GM23338 (cell line): ENCODE results near the gene ALS2. TPM values are rescaled to one million over a fixed set of nuclear protein-coding genes. Genes with fewer than 3 reads are reported as not detected.

Source experiments
- ATAC-seq: fragments of 200-7000 bp; cut with Tn5 transposase; 3 replicates; pipeline ENCODE4 v1.9.1; 2020
- DNase-seq: peaks from one replicate; pipeline ENCODE4 v3.0.0-alpha.2; 2015; ENCODE audit warnings: low spot score
- H2AFZ ChIP-seq: fragments of 200-600 bp; sonication (generic); 2 replicates; pipeline ENCODE4 v1.8.0; 2016; ENCODE audit warnings: antibody characterized with exemption, mild to moderate bottlenecking, moderate library complexity
- H3F3A ChIP-seq: fragments of 200-600 bp; sonication (generic); replicated peaks from 2 replicates; pipeline ENCODE4 v1.8.0; 2017; ENCODE audit warnings: antibody characterized with exemption, mixed run types, low read depth
- H3K27ac ChIP-seq: fragments of 200-600 bp; sonication (generic); 2 replicates; pipeline ENCODE4 v1.6.1; 2016; ENCODE audit warnings: low read depth
- H3K27me3 ChIP-seq: fragments of 200-600 bp; sonication (generic); 2 replicates; pipeline ENCODE4 v1.8.0; 2016; ENCODE audit warnings: mild to moderate bottlenecking, mixed run types, moderate library complexity; ENCODE audit not compliant: insufficient read depth
- H3K36me3 ChIP-seq: fragments of 200-600 bp; sonication (generic); 2 replicates; pipeline ENCODE4 v1.8.0; 2016; ENCODE audit warnings: mild to moderate bottlenecking; ENCODE audit not compliant: insufficient read depth
- H3K4me1 ChIP-seq: fragments of 200-600 bp; sonication (generic); 2 replicates; pipeline ENCODE4 v1.8.0; 2016; ENCODE audit warnings: mild to moderate bottlenecking, moderate library complexity; ENCODE audit not compliant: insufficient read depth
- H3K4me2 ChIP-seq: fragments of 200-600 bp; sonication (generic); 2 replicates; pipeline ENCODE4 v1.7.1; 2017; ENCODE audit warnings: mixed run types
- H3K4me3 ChIP-seq: fragments of 200-600 bp; sonication (generic); 2 replicates; pipeline ENCODE4 v1.6.1; 2016; ENCODE audit warnings: mixed run types
- H3K79me2 ChIP-seq: fragments of 200-600 bp; sonication (generic); replicated peaks from 2 replicates; pipeline ENCODE4 v1.8.0; 2017; ENCODE audit warnings: mild to moderate bottlenecking; ENCODE audit not compliant: insufficient read depth
- H3K9me2 ChIP-seq: fragments of 200-600 bp; sonication (generic); 2 replicates; pipeline ENCODE4 v1.8.0; 2017; ENCODE audit not compliant: insufficient read depth
- H4K20me1 ChIP-seq: fragments of 200-600 bp; sonication (generic); replicated peaks from 2 replicates; pipeline ENCODE4 v1.8.0; 2017; ENCODE audit warnings: mild to moderate bottlenecking; ENCODE audit not compliant: insufficient read depth
- H3K27ac Mint-ChIP-seq: 2 replicates; pipeline ENCODE4 v1.8.0; 2020; ENCODE audit warnings: inconsistent platforms, mild to moderate bottlenecking, moderate library complexity, mixed read lengths
- H3K27me3 Mint-ChIP-seq: 3 replicates; pipeline ENCODE4 v1.8.0; 2022; ENCODE audit warnings: low read depth, mild to moderate bottlenecking, moderate library complexity, mixed read lengths, inconsistent platforms; ENCODE audit not compliant: insufficient read depth, poor library complexity
- H3K36me3 Mint-ChIP-seq: 3 replicates; pipeline ENCODE4 v1.8.0; 2021; ENCODE audit warnings: low read depth, mild to moderate bottlenecking, inconsistent platforms, moderate library complexity, mixed read lengths
- H3K4me1 Mint-ChIP-seq: 3 replicates; pipeline ENCODE4 v1.8.0; 2020; ENCODE audit warnings: mild to moderate bottlenecking, inconsistent platforms, mixed read lengths
- H3K4me3 Mint-ChIP-seq: 3 replicates; pipeline ENCODE4 v1.8.0; 2021; ENCODE audit warnings: moderate library complexity, mild to moderate bottlenecking, inconsistent platforms, mixed read lengths
- H3K9me3 Mint-ChIP-seq: 3 replicates; pipeline ENCODE4 v1.8.0; 2020; ENCODE audit warnings: moderate library complexity, mild to moderate bottlenecking, inconsistent platforms, mixed read lengths
- CREB1 ChIP-seq: fragments of 250-450 bp; sonication (Bioruptor Pico); IDR thresholded peaks from 2 replicates; pipeline ENCODE4 v1.5.0; 2020; ENCODE audit warnings: low read depth, mild to moderate bottlenecking, moderate library complexity
- EZH2 ChIP-seq: fragments of 200-600 bp; sonication (generic); IDR thresholded peaks from one replicate; pipeline ENCODE4 v1.8.0; 2017; ENCODE audit warnings: antibody characterized with exemption, mild to moderate bottlenecking, low read depth; ENCODE audit not compliant: unreplicated experiment
- JUNB ChIP-seq: IDR thresholded peaks from one replicate; pipeline ENCODE4 v1.6.1; 2016; ENCODE audit warnings: antibody characterized with exemption; ENCODE audit not compliant: unreplicated experiment
- NANOG ChIP-seq: IDR thresholded peaks from 2 replicates; pipeline ENCODE4 v1.6.1; 2016; ENCODE audit warnings: antibody characterized with exemption, borderline replicate concordance
- POLR2AphosphoS5 ChIP-seq: IDR thresholded peaks from 2 replicates; pipeline ENCODE4 v1.6.1; 2016; ENCODE audit warnings: antibody characterized with exemption, low read depth
- STAT1 ChIP-seq: IDR thresholded peaks from one replicate; pipeline ENCODE4 v1.6.1; 2016; ENCODE audit warnings: antibody characterized with exemption; ENCODE audit not compliant: unreplicated experiment
- ZNF331 ChIP-seq: fragments of 250-450 bp; sonication (Bioruptor Pico); IDR thresholded peaks from 2 replicates; pipeline ENCODE4 v1.5.0; 2020; ENCODE audit warnings: low read depth, mild to moderate bottlenecking, moderate library complexity
- polyA plus RNA-seq: library from polyadenylated mRNA; unstranded; fragments of >200 nt; fragmentation: Nextera tagmentation; extraction: Ambion mirVana; gene quantifications from 2 replicates; pipeline ENCODE4 v1.2.1, GENCODE V29; 2016
- total RNA-seq: library from RNA; depleted of rRNA; stranded (reverse); fragments of >200 nt; shearing (Covaris generic); gene quantifications from 2 replicates; pipeline ENCODE4 v1.2.3, GENCODE V29; 2014
- TF ChIP-seq, protein P1 (sequence below): fragments of 250-450 bp; sonication (Bioruptor Pico); IDR thresholded peaks from 2 replicates; pipeline ENCODE4 v1.5.0; 2020; ENCODE audit warnings: mild to moderate bottlenecking, moderate library complexity
- TF ChIP-seq, protein P2 (sequence below): IDR thresholded peaks from 2 replicates; pipeline ENCODE4 v1.6.1; 2016; ENCODE audit warnings: antibody characterized with exemption
- TF ChIP-seq, protein P3 (sequence below), 2 experiments: fragments of 200-600 bp in 1 of 2; sonication (generic) in 1 of 2; conservative IDR thresholded peaks; 2 replicates each; pipeline versions ENCODE4 v1.5.1 to v1.6.1; 2016 to 2017; ENCODE audit warnings: antibody characterized with exemption in 2 of 2, low read depth in 2 of 2, mild to moderate bottlenecking in 2 of 2, moderate library complexity in 1 of 2

The ALS2 gene
- total and polyA plus RNA-seq, 2 experiments from 2014 or later: 9.6 to 43.3 TPM

DNA sequence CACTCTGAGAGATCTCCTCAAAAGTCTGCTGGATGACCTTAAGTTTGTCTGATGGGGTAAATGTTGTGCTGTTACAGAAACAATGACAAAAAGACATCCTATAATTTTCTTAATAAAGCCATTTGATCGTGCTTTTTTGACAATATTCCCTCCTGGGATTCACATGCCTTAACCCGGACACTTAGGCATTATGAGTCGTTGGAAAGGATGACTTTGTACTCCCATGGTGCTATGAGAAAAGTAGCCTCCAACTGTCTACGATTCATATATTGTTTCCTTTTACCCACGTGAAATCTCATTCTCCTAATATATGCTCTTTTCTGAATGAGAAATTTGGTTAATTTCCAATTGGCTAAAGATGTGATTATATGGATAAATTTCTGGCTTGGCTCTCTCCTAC, 76.2 kb downstream of the ALS2 start (continued):
- TF ChIP-seq, protein P1, sequence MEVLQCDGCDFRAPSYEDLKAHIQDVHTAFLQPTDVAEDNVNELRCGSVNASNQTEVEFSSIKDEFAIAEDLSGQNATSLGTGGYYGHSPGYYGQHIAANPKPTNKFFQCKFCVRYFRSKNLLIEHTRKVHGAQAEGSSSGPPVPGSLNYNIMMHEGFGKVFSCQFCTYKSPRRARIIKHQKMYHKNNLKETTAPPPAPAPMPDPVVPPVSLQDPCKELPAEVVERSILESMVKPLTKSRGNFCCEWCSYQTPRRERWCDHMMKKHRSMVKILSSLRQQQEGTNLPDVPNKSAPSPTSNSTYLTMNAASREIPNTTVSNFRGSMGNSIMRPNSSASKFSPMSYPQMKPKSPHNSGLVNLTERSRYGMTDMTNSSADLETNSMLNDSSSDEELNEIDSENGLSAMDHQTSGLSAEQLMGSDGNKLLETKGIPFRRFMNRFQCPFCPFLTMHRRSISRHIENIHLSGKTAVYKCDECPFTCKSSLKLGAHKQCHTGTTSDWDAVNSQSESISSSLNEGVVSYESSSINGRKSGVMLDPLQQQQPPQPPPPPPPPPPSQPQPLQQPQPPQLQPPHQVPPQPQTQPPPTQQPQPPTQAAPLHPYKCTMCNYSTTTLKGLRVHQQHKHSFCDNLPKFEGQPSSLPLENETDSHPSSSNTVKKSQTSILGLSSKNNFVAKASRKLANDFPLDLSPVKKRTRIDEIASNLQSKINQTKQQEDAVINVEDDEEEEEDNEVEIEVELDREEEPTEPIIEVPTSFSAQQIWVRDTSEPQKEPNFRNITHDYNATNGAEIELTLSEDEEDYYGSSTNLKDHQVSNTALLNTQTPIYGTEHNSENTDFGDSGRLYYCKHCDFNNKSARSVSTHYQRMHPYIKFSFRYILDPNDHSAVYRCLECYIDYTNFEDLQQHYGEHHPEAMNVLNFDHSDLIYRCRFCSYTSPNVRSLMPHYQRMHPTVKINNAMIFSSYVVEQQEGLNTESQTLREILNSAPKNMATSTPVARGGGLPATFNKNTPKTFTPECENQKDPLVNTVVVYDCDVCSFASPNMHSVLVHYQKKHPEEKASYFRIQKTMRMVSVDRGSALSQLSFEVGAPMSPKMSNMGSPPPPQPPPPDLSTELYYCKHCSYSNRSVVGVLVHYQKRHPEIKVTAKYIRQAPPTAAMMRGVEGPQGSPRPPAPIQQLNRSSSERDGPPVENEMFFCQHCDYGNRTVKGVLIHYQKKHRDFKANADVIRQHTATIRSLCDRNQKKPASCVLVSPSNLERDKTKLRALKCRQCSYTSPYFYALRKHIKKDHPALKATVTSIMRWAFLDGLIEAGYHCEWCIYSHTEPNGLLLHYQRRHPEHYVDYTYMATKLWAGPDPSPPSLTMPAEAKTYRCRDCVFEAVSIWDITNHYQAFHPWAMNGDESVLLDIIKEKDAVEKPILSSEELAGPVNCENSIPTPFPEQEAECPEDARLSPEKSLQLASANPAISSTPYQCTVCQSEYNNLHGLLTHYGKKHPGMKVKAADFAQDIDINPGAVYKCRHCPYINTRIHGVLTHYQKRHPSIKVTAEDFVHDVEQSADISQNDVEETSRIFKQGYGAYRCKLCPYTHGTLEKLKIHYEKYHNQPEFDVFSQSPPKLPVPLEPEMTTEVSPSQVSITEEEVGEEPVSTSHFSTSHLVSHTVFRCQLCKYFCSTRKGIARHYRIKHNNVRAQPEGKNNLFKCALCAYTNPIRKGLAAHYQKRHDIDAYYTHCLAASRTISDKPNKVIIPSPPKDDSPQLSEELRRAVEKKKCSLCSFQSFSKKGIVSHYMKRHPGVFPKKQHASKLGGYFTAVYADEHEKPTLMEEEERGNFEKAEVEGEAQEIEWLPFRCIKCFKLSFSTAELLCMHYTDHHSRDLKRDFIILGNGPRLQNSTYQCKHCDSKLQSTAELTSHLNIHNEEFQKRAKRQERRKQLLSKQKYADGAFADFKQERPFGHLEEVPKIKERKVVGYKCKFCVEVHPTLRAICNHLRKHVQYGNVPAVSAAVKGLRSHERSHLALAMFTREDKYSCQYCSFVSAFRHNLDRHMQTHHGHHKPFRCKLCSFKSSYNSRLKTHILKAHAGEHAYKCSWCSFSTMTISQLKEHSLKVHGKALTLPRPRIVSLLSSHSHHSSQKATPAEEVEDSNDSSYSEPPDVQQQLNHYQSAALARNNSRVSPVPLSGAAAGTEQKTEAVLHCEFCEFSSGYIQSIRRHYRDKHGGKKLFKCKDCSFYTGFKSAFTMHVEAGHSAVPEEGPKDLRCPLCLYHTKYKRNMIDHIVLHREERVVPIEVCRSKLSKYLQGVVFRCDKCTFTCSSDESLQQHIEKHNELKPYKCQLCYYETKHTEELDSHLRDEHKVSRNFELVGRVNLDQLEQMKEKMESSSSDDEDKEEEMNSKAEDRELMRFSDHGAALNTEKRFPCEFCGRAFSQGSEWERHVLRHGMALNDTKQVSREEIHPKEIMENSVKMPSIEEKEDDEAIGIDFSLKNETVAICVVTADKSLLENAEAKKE: no peak
- no peak for TF ChIP-seq EZH2
- TF ChIP-seq JUNB: no peak
- no peak for TF ChIP-seq CREB1 (CRISPR knock-in tag)
- no peak for TF ChIP-seq NANOG

- Mint-ChIP-seq H3K27me3 (no peaks in the 10 kb centered on the region), H3K9me3 (no peaks in the 10 kb centered on the region), H3K4me3 (no peak overlapping the region), H3K27ac (peak overlapping the region; percentile 46; the same call in 1 of the 2 replicates), H3K4me1 (peaks cover 49% of the 10 kb centered on the region), H3K36me3 (peaks cover 17% of the 10 kb centered on the region)
- H3K27me3 ChIP-seq: no peaks in the 10 kb centered on the region
- H3K79me2 ChIP-seq: no peaks in the 10 kb centered on the region
- no peak overlapping the region for H2AFZ ChIP-seq
- no peak for DNase-seq
- H3K27ac ChIP-seq: peak overlapping the region; percentile 35; the same call in 1 of the 2 replicates
- no peak for ATAC-seq
- no peak overlapping the region; the same call in 1 of the 2 replicates for H3K4me2 ChIP-seq
- H3K36me3 ChIP-seq: peaks cover 11% of the 10 kb centered on the region; the same call in 1 of the 2 replicates
- no peak overlapping the region for H3K4me3 ChIP-seq
- peaks cover 3% of the 10 kb centered on the region; the same call in 1 of the 2 replicates for H3K9me2 ChIP-seq
- no peaks in the 10 kb centered on the region for H3F3A ChIP-seq
- H3K4me1 ChIP-seq: peaks cover 48% of the 10 kb centered on the region
- no peaks in the 10 kb centered on the region for H4K20me1 ChIP-seq
- TF ChIP-seq JUNB (no peak), EZH2 (no peak), CREB1 (CRISPR knock-in tag) (no peak), NANOG (no peak), ZNF331 (CRISPR knock-in tag) (no peak), STAT1 (no peak), POLR2AphosphoS5 (no peak)
- TF ChIP-seq, protein P2, sequence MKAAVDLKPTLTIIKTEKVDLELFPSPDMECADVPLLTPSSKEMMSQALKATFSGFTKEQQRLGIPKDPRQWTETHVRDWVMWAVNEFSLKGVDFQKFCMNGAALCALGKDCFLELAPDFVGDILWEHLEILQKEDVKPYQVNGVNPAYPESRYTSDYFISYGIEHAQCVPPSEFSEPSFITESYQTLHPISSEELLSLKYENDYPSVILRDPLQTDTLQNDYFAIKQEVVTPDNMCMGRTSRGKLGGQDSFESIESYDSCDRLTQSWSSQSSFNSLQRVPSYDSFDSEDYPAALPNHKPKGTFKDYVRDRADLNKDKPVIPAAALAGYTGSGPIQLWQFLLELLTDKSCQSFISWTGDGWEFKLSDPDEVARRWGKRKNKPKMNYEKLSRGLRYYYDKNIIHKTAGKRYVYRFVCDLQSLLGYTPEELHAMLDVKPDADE: no peak
- TF ChIP-seq, protein P3, sequence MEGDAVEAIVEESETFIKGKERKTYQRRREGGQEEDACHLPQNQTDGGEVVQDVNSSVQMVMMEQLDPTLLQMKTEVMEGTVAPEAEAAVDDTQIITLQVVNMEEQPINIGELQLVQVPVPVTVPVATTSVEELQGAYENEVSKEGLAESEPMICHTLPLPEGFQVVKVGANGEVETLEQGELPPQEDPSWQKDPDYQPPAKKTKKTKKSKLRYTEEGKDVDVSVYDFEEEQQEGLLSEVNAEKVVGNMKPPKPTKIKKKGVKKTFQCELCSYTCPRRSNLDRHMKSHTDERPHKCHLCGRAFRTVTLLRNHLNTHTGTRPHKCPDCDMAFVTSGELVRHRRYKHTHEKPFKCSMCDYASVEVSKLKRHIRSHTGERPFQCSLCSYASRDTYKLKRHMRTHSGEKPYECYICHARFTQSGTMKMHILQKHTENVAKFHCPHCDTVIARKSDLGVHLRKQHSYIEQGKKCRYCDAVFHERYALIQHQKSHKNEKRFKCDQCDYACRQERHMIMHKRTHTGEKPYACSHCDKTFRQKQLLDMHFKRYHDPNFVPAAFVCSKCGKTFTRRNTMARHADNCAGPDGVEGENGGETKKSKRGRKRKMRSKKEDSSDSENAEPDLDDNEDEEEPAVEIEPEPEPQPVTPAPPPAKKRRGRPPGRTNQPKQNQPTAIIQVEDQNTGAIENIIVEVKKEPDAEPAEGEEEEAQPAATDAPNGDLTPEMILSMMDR (conservative IDR thresholded peaks at IDR 0.05; ENCODE audit: low read depth in 2 of 2): no peak
Measured at GRCh38 chr2:201701646-201702045, 79.1 kb downstream of the ALS2 start.
